Brain pericyte (primary cell): ENCODE measurements around the gene ZNF488.
"Not testable (repeated sequence)": the region's sequence is repeated elsewhere in the genome, so short reads cannot be mapped to it uniquely, and the experiment has no call there.

Experiments used
- DNase-seq: peaks from one replicate; pipeline ENCODE4 v3.0.0-alpha.2; 2012; ENCODE audit warnings: low read depth, low spot score

Gene ZNF488

DNA sequence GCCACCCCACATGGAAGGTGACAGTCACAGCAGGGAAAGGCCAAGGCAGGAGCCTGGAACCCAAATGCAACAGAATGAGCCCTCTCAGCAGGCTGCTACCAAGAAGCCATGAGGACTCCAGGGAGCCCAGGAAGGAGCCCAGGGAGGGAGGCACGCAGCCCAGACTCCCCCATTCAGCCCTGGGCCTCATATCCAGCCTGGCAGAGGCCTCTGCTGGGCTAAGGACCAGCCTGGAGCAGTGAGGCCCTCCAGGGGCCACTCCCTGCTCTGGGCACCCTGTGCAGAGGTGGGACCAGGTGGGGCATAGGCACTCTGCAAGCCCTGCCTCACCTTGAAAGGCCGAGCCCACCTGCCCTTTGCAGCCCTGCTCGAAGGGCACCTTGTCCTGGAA, 25.8 kb upstream of the ZNF488 start:
- no peak for DNase-seq

DNA sequence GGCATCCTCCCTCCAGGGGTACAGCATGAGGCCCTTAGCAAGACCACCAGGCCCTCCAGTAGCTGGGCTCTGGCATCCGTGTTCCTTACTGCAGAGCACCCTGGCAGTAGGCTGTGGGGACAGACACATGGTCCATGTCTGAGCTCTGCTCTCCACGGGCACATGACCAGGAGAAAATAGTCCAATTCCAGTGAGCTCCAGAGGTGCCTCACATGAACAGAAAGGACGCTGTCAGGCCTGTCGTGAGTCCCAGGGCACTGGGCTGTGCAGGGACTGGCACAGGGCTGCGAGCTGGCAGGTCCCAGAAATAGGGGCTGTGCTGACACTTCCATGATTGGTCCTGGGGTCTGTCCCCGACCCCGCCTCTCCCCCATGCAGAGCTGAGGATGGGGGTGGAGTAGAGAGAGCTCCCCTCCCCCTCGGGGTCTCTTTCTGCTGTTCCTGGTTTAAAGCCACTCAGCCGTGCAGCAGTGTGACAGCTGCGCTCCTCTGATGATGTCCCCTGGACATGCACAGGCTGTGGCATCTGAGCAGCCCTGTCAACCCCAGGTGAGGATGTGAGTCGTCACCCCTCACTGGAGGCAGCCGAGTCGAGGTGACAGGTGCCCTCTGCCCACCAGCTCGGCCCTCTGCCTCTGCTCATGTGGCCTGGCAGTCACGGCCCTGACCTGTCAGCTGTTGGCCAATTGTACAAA, 25.2 kb upstream of the ZNF488 start:
- DNase-seq: no peak

DNA sequence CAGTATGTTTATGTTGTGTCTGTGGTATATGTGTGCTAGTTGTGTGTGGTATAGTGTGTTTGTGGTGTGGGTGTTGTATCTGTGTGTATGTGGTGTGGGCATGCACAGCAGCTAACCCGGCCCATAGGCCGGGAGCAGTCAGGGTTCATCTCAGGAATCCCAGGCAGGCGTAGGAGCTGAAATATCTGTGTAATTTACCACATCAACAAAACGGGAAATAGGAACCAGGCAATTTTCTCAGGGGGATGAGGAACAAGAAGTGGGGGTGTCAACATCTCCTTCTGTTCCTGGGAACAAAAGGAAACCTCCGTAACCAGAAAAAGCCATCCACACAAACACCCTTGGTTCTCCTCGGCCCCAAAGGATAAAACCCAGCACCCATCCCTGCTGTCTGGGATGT, 24.5 kb upstream of the ZNF488 start:
- no peak for DNase-seq

DNA sequence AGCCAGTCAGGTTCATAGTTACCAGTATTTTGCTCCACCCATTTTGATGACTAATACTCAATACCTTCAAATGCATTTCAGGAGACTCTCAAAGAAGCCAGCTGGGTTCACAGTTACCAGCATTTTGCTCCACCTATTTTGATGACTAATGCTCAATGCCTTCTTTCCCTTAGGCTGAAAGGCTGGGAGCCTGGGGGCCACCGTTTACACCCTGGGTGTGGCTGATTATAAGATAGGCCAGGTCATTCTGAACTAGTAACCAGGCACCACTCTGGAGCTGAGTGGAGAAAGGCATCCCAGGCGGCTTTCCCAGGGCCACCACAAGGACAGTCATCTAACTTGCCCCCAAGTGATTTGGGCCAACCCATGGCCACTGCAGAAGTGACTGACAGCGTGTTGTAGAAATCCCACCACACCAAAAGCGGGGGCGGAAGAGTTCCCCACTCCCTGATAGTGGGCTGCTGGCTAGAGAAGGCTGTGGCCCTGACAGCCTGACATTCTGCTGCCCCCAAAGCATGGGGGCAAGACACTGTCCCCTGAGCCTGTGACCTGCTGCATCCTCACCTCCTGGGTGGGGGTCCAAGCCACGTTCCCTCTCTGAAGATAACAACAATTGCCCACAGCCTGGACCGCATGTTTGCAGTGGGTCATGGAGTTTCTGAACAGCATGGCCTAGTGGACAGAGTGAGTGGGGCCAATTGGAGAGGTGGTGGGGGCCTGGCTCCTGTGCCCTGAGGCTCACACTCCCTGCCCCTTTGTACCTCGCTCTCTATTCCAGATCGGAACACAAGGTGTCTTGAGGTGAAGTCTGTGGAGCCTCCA, 23.0 kb upstream of the ZNF488 start:
- DNase-seq: no peak

DNA sequence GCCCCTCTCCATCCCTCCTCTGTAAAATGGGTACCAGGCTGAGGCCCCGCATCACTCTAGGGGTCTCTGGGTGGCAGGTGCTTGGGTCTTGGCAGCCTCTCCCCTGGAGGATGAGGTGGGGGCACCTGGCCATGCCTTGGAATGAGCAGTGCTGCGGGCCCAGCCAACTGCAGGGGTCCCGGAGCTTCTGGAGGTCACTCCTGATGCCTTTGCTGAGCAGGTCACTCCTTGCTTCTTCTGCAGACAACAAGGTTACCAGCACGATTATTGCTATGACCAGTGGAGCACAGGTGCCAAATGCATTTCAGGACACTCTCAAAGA, 22.4 kb upstream of the ZNF488 start:
- DNase-seq: no peak

DNA sequence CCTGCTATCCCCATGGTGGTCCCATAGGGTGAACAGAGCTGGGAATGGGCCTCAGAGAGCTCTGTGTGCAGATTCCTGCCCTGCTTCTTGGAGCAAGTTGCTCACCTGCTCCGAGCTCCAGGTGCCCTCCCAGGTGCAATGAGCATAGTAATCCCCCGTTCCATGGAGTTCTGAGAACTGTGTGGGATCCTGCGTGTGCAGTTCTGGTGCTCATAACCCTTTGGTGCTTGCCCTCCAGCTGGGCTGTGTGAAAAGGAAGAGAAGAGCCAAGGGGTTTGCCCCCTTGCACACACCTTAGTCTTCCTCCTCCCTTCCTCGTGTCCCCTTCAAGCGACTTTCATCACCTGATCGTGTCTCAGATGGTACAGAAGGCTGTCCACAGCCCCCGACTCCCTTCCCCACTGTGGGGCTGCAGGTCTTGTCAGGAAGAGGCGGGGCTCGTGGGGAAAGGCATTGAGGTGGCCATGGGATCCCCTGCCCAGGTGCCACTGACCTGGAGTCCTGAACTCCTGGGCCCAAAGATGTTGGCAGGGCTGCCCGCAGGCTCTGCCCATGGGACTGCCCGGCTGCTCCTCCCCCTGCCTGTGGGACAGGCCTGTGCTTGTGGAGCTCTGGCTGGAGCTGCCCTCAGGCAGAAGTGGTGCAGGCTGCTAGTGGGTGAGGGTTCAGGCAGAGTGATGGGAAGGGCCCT, 21.9 kb upstream of the ZNF488 start:
- DNase-seq: no peak

DNA sequence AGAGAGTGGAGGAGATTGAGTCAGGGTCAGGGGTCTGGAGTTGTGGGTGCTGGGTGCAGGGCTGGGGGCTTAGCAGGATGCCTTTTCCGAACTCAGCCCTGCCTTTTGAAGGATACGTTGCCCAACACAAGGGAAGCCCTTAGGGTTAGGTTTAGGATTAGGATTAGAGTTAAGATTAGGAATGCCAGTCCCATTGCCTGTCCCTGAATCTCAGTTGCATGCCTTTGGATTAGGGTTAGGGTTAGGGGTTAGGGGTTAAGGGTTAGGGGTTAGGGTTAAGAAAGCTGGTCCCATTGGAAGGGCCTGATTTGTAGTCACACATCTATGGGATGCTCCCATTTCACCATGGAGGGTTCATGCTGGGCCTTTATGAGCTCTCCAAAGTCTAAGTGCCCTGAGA, 20.8 kb upstream of the ZNF488 start:
- no peak for DNase-seq

DNA sequence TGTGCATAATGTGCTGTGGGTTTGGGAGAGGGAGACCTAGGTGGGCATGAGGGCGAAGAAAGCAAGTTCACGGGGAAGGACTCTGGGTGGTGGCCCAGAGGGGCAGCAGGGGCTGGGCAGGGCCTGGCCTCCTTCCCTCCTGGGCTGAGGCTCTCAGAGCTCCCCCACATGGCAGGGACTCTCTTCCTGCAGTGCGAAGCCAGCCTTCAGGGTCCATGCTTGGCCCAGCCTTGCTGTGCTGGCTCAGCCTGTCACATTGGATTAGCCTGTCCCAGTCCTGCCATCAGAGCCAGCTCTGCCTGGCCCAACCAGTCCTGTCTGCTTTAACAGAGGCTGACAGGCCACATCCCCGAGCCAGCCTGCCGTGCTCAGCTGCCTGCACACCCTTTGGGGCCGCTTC, 20.4 kb upstream of the ZNF488 start:
- DNase-seq: no peak

DNA sequence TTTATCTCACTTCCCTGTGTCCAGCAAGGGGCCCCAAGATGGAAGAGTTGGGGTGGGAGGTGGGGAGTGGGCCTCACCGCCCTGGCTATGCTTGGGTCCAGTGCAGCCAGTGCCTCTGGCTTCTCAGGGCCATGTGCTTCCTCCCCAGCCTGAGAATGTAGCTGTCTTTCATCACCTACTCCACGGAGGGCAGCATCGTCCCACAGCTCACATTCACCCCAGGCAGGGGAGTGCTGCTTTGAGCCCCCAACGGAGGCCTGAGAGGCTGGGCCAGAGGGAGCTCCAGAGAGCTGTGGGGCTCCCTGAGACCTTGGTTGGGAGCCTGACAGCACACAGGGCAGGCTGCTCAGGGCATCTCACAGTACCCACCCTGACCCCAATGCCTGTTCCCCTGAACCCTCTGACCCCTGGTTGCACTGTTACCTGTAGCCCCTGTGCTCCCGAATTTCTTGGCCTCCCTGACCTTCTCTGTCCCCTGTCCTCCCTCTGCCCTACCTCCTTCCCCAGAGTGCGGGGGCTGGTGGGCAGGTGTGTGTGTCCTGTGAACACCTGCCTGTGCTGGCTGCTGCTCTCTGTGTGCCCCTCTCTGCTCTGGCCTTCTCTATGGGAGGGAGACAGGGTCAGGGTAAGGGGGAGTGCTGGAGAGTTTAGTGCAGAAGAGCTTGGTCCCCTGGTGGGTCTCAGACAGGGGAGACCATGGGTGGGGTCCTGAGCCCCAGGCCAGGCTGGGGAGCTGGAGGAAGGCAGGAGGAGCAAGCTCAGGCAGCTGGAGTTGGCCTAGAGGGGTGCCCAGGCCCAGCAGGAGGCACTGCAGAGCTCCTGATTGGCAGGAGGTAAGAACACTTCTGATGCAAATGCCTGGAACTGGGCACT, 19.6 kb upstream of the ZNF488 start:
- no peak for DNase-seq

DNA sequence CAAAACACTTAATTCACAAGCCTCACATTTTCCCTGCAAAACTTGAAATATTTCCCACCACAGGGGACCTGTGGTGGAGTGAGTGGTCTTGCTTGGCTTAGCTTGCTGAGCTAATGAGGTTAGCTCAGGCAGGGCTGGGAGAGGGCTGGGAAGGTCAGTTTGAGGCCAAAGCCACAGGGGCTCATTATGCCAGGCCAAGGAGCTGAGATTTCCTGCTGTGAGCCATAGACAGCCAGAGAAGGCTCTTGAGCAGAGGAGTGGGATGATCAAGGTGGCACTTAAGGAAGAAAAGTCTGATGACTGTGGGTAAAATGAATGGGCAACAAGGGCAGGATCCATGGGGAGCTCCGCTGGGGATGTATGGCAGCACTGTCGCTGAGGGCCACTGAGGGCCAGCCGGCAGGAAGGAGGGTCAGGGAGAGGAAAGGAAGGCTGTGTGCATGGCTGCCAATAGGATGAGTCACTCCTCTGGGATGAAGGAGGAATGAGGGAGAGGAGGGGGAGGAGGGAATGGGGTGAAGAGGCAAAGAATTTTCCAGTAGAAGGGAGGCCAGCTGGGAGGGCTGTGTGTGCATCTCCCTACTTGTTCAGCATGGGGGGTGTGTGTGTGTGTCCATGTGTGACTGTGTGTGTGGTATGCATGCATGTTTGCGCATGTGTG, 18.7 kb upstream of the ZNF488 start:
- DNase-seq: peak; percentile 47

DNA sequence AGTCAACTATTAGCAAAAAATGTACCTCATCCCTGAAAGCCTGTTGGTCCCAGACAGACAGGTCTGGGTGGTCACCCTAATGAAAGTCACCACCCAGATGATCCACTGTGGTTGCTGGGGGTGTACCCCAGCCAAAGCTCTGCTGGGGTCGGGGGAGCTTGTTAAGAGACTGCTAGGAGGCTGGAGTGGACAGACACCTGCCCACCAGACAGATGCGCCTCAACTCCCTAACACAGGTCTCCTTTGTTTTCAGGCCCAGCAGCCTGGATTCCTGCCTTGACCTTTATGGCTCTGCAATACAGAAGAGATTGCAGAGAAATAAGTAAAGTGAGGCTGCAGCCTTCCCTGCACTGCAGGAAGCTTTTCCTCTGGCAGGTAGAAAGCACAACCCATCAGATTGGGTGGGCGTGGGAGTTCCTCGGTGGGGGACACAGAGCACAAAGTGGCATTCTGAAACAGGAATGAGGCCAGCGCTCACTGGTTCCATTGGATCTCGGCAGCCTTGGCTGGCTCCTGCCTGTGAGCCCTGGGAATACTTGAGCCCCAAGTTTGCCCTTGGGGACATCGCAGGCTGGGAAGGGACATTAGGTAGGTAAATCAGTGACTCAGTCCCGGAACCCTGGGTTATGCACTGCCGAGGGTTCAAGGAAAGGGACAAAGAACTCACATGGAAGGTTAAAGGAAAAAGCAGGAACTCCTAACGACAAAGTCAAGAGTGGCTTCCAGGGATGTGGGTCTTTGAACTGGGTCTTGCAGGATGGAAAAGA, 18.0 kb upstream of the ZNF488 start:
- no peak for DNase-seq

DNA sequence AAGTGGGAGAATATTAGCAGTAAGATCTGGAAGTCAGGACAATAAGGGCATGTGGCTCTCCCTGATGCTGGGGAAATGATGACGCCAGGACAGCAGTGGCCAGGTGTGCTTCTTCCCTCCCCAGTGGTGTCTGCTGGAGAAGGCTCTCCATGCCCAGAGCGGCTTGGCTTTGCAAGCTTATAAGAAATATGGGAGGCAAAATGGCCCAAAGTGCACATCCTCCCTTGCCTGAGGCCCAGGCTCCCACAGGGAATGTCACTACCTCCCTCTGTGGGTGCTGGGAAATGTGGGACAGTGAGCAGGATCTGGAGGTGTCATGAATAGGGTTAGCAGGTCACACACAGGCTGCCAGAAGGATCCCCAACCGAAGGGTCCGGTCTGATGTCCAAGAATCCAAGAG, 17.1 kb upstream of the ZNF488 start:
- DNase-seq: no peak

DNA sequence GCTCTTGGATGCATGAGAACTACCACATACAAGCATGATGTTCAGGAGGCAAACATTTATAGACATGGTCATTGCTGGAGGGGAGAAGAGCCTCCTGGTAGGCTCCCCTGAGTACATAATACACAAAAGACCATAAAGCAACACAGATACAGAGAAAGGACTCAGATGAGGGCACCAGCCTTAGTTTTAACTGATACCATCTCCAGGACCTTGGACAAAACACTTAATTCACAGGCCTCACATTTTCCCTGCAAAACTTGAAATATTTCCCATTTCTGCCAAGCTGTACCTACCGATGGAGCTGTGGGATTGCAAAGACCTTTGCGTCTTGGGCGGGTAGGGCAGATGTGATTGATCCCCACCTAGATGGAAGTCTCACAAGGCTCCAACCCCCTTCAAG, 16.7 kb upstream of the ZNF488 start:
- no peak for DNase-seq

DNA sequence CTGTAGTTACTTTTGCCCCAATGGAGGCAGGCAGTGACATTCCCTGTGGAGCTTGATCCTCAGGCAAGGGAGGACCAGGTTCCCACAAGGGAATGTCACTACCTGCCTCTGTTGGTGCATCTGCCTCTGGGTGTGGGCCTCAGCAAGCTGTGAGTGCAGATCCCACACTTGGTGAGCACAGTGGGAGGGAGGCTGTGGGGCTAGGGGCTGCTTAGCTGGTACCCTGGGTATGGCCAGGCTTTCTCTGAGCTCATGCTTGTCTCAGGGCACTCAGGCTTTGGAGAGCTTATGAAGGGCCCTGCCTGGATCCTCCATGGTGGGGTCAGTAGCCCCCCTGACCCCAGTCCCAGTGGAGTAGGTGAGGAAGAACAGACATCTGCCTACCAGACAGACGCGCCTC, 16.2 kb upstream of the ZNF488 start:
- no peak for DNase-seq

DNA sequence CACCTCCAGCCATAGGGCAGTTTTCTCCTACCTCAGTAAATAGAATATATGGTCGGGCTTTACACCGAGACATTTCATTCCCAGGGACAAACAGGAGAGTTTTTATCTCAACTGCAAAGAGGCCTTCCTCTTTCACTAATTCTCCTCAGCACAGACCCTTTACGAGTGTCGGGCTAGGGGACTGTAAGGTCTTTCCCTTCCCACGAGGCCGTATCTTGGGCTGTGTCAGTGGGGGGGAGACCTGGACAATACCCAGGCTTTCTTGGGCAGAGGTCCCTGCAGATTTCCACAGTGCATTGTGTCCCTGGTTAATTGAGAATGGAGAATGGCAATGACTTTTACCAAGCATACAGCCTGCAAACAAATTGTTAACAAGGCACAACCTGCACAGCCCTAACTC, 13.2 kb upstream of the ZNF488 start:
- DNase-seq: no peak

DNA sequence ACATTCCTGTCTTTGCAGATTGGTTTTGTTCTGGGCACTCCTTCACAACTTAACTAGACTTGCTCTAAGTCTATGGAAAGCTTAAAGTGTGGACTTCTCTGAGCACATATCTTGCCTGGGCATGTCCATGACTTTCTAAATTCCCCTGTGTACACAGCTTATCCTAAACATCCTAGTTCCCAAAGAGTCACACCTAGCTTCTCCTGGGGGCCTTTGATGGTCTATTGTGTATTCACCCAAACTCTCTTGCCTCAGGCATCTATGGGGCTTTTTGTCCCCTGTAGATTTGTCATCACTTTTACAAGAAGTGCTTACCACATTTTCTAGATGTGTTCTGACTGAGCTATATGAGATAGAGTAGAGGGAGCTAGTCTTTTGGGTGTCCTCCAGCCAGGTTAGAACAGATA, 12.2 kb upstream of the ZNF488 start:
- no peak for DNase-seq

DNA sequence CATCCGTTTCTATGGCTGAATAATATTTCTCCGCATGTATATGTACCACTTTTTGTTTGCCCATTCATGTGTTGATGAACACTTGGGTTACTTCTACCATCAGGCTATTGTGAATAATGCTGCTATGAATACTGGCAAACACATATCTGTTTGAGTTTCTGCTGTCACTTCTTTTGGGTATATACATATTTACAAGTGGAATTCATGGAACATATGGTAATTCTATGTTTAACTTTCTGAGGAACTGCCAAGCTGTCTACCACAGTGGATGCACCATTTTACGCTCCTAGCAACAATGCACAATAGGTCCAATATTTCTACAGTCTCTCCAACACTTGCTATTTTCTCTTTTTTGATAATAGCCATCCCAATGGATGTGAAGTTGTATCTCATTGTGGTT, 5.5 kb upstream of the ZNF488 start:
- no peak for DNase-seq

DNA sequence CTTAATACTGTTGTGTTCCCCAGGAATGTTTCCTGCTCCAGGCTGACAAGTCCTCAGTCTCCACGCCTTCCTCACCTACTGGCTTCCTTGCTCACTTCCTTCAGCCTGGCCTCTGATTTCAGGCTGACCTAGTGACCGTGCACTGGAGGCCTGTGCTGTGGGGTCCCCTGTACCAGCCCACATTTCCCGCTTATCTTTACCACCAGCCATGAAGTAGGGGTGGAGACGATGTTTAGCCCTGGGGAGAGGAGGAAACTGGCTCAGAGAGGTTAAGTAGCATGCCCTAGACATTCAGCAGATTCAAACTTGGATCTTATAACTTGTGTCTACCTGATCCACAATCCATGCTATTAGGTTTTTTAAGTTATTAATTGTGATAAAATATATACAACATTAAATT, 4.8 kb upstream of the ZNF488 start:
- no peak for DNase-seq

DNA sequence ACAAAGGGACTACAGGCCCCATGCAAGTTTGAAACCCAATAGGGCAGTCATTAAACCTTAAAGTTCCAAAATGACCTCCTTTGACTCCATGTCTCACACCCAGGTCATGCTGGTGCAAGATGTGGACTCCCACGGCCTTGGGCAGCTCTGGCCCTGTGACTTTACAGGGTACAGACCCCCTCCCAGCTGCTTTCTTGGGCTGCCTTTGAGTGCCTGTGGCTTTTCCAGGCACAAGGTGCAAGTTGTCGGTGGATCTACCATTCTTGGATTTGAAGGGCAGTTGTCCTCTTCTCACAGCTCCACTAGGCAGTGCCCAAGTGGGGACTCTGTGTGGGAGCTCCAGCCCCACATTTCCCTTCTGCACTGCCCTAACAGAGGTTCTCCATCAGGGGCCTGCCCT, 2.0 kb upstream of the ZNF488 start:
- not testable (repeated sequence) for DNase-seq

DNA sequence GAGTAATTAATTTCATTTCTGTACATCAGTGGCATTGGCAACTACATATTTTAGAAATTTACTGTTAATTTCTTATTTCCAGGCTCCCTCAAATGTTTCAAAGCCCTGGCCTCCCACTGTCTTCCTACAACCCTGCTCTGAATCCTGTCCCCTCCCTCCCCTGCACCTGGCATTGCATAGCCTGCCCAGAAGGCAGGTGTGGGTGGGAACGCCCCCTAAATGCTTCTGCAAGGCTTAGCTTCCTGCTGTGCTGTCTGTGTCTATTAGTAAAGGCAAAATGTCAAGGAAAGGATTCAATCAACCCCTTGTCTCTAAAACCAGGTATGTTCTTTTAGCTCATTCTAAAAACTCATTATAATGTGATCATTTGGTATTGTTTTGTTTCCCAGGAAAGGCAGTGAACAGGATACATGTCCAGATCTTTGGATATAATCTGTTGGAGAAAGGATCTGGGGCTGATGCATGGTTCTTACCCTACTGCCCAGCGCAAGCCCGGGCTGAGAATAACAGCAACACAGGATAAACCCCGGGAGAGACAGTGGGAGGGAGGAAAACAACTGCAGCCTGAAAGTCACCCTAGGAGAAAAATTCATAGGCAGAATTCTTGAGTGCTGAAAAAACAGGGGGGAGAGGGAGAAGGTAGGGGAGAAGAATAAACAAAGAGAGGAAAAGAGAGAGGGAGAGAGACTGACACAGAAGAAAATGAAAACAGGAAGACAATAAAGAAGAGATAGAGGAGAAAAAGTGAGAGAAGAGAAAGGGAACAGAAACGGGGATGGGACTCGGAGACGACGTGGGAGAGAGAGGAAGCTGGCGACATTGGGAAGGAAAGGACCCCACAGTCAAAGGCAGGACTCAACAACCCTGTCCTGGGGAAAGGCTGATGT, 589 bp downstream of the ZNF488 start:
- DNase-seq: no peak
